GM12892 (cell line): ENCODE data around the gene OR11H7.

Experiments used
- POLR2A ChIP-seq: IDR thresholded peaks from 2 replicates; pipeline ENCODE4 v1.6.1; 2011; ENCODE audit warnings: low read depth, low read length, control low read depth
- POLR2AphosphoS5 ChIP-seq: IDR thresholded peaks from 2 replicates; pipeline ENCODE4 v1.6.1; 2011; ENCODE audit warnings: low read depth, low read length, control low read depth
- TAF1 ChIP-seq: IDR thresholded peaks from 2 replicates; pipeline ENCODE4 v1.6.1; 2011; ENCODE audit warnings: low read depth, mild to moderate bottlenecking, control low read depth, low read length, borderline replicate concordance

DNA sequence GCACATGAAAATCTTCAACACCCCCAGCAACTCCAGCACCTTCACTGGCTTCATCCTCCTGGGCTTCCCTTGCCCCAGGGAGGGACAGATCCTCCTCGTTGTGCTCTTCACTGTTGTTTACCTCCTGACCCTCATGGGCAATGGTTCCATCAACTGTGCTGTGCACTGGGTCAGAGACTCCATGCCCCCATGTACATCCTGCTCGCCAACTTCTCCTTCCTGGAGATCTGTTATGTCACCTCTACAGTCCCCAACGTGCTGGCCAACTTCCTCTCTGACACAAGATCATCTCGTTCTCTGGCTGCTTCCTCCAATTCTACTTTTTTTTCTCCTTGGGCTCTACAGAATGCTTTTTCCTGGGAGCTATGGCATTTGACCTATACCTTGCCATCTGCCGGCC is 49.6 kb upstream of the OR11H7 start:
- TF ChIP-seq POLR2AphosphoS5 (no peak), POLR2A (no peak), TAF1 (no peak)
